ENCODE results near the gene PBX1. TPM values are rescaled to one million over a fixed set of nuclear protein-coding genes. Genes with fewer than 3 reads are reported as not detected.
A peak's percentile ranks its signal among the peaks of the same experiment; 100 is the strongest.

PBX1 gene
- total RNA-seq, 1 donor from 2014 or later: 71.7 TPM

- Mint-ChIP-seq H3K36me3 (ENCODE audit: low read depth) (peaks cover 8% of the 10 kb centered on the region), H3K27ac (ENCODE audit: unreplicated experiment) (no peak overlapping the region), H3K4me3 (peak overlapping the region; percentile 27), H3K4me1 (peaks cover 52% of the 10 kb centered on the region), H3K9me3 (no peaks in the 10 kb centered on the region), H3K27me3 (ENCODE audit: low read depth) (no peaks in the 10 kb centered on the region)
- TF ChIP-seq, protein P1, sequence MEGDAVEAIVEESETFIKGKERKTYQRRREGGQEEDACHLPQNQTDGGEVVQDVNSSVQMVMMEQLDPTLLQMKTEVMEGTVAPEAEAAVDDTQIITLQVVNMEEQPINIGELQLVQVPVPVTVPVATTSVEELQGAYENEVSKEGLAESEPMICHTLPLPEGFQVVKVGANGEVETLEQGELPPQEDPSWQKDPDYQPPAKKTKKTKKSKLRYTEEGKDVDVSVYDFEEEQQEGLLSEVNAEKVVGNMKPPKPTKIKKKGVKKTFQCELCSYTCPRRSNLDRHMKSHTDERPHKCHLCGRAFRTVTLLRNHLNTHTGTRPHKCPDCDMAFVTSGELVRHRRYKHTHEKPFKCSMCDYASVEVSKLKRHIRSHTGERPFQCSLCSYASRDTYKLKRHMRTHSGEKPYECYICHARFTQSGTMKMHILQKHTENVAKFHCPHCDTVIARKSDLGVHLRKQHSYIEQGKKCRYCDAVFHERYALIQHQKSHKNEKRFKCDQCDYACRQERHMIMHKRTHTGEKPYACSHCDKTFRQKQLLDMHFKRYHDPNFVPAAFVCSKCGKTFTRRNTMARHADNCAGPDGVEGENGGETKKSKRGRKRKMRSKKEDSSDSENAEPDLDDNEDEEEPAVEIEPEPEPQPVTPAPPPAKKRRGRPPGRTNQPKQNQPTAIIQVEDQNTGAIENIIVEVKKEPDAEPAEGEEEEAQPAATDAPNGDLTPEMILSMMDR (conservative IDR thresholded peaks at IDR 0.05): no peak
- DNase-seq (ENCODE audit: low read depth, low spot score): no peak
Measured at GRCh38 chr1:164564378-164564777, 5.4 kb downstream of the PBX1 start.

- Mint-ChIP-seq H3K4me3 (peak overlapping the region; percentile 7), H3K27me3 (ENCODE audit: low read depth) (no peaks in the 10 kb centered on the region), H3K27ac (ENCODE audit: unreplicated experiment) (no peak overlapping the region), H3K4me1 (peaks cover 52% of the 10 kb centered on the region), H3K9me3 (no peaks in the 10 kb centered on the region), H3K36me3 (ENCODE audit: low read depth) (peaks cover 11% of the 10 kb centered on the region)
- TF ChIP-seq, protein P1 (conservative IDR thresholded peaks at IDR 0.05): no peak
- no peak for DNase-seq (ENCODE audit: low read depth, low spot score)
Measured at GRCh38 chr1:164565357-164565756, 6.4 kb downstream of the PBX1 start.

DNA sequence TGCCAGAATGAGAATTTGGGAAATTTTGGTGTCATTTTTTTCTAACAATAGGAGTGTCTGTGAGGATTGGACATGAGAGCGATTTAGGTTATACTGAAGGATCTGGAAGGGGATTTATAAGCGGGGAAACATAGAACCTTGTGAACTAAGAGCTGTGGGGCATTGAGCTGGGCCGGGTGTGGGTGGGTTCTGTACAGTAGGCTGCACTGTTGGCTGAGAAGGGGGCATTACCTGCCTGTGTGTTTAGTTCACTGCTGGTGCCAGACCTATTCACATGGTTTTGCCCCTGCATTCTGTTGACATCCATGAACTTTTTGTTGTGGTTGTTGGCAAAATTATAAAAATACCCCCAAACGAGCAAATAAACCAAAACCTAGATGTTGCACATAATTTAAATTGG, 8.8 kb downstream of the PBX1 start:
- H3K4me1 Mint-ChIP-seq: peaks cover 36% of the 10 kb centered on the region
- peaks cover 4% of the 10 kb centered on the region for H3K9me3 Mint-ChIP-seq
- DNase-seq (ENCODE audit: low read depth, low spot score): no peak
- H3K4me3 Mint-ChIP-seq: no peak overlapping the region
- peak overlapping the region; percentile 14 for H3K27ac Mint-ChIP-seq (ENCODE audit: unreplicated experiment)
- peaks cover 27% of the 10 kb centered on the region for H3K36me3 Mint-ChIP-seq (ENCODE audit: low read depth)
- H3K27me3 Mint-ChIP-seq (ENCODE audit: low read depth): no peaks in the 10 kb centered on the region
- TF ChIP-seq, protein P1 (conservative IDR thresholded peaks at IDR 0.05): no peak

- TF ChIP-seq, protein P1 (conservative IDR thresholded peaks at IDR 0.05): no peak
- Mint-ChIP-seq H3K27ac (ENCODE audit: unreplicated experiment) (no peak overlapping the region), H3K4me3 (no peak overlapping the region), H3K9me3 (peaks cover 4% of the 10 kb centered on the region), H3K36me3 (ENCODE audit: low read depth) (peaks cover 27% of the 10 kb centered on the region), H3K4me1 (peaks cover 27% of the 10 kb centered on the region), H3K27me3 (ENCODE audit: low read depth) (no peaks in the 10 kb centered on the region)
- no peak for DNase-seq (ENCODE audit: low read depth, low spot score)
Measured at GRCh38 chr1:164569241-164569640, 10.3 kb downstream of the PBX1 start.

DNA sequence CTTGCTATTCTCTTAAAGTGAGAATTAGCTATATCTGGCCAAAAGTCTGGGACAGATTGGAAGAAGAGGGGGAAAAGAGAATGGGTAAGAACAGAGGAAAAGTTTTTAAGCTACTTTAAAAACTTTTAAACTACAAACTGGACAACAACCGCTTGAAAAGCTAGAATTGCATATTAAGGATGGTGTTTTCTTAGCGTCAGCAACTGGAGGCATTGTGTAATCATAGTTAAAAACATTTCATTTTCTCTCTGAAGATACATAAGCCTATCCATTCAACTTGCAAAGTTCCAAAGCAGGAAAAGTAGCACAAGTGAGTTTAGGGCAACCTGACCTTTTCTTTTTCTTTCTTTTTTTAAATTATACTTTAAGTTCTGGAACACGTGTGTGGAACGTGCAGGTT, 10.9 kb downstream of the PBX1 start:
- H3K27me3 Mint-ChIP-seq (ENCODE audit: low read depth): no peaks in the 10 kb centered on the region
- no peak for DNase-seq (ENCODE audit: low read depth, low spot score)
- TF ChIP-seq, protein P1 (conservative IDR thresholded peaks at IDR 0.05): no peak
- peaks cover 4% of the 10 kb centered on the region for H3K9me3 Mint-ChIP-seq
- peaks cover 24% of the 10 kb centered on the region for H3K4me1 Mint-ChIP-seq
- peaks cover 27% of the 10 kb centered on the region for H3K36me3 Mint-ChIP-seq (ENCODE audit: low read depth)
- no peak overlapping the region for H3K27ac Mint-ChIP-seq (ENCODE audit: unreplicated experiment)
- no peak overlapping the region for H3K4me3 Mint-ChIP-seq

- DNase-seq (ENCODE audit: low read depth, low spot score): no peak
- Mint-ChIP-seq H3K27me3 (ENCODE audit: low read depth) (peaks cover 3% of the 10 kb centered on the region), H3K36me3 (ENCODE audit: low read depth) (peaks cover 27% of the 10 kb centered on the region), H3K4me3 (no peak overlapping the region), H3K9me3 (peaks cover 4% of the 10 kb centered on the region), H3K4me1 (peaks cover 27% of the 10 kb centered on the region), H3K27ac (ENCODE audit: unreplicated experiment) (no peak overlapping the region)
- TF ChIP-seq, protein P1 (conservative IDR thresholded peaks at IDR 0.05): no peak
Measured at GRCh38 chr1:164571333-164571732, 12.3 kb downstream of the PBX1 start.
